Measurements from ENCODE around the gene CAMTA1.

Gene CAMTA1

DNA sequence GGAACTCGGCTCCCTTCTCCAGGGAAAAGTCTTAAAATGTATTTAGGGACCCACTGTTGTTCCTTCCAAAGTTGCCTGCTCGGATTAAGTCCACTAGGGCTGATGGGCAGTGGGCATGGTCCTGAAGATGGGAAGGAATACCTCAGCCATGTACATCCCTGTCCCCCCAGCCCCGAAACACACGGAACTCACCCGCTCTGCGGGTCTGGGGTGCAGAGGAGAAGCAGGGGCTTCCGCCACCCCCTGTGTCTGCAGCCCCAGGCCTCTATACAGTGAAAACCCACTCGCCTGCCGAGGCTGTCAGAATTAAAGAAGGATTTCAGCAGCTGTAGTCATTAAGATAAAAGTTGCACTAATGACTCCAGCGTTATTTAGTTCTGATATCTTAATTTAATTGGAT lies 773.2 kb downstream of the CAMTA1 start:
- DNase-seq (ENCODE audit: low spot score), result no peak

DNA sequence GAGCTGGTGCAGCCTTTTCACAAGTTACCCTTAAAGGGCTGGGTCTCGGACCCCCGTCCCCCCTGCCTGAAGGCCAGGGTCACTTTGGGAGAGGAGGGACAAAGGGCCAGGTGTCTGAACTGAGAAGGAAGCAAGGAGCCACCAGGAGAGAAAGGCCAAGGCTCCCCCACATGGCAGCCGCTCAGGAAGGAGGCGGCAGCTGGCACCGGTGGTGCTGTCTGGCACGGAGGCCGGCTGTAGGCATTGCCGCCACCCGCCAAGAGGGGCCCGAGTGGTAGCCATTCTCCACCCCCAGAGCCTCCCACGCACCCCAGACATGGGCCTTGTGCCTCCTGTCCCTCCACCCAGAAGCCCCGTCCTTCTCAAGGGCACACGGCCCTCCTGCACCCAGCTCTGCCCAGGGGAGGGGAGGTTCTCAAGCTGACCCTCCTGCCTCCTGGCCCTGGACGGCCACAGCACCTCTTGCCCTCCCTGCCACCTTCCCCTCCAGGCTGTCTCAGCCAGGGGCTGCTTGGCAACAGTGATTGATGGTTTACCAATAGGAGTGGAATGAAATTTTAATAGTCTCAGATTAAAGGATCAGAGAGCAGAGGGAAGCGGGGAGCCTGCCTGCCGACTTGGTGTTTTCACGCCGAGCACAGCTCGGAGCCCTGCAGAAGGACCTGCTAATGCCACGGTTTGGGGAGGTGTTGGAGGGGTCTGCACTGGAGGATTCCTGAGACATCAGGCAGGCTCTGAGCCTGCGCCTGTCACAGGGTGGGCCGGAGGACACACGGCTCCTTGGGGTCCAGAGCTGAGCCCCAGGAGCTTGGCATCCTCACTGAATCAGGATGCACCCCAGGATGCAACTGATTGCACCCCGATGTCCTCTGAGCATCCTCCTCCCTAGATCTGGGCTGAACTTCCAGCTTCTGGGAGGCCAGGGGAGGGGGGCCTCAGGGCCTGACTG lies 773.9 kb downstream of the CAMTA1 start:
- DNase-seq (ENCODE audit: low spot score), result no peak

DNA sequence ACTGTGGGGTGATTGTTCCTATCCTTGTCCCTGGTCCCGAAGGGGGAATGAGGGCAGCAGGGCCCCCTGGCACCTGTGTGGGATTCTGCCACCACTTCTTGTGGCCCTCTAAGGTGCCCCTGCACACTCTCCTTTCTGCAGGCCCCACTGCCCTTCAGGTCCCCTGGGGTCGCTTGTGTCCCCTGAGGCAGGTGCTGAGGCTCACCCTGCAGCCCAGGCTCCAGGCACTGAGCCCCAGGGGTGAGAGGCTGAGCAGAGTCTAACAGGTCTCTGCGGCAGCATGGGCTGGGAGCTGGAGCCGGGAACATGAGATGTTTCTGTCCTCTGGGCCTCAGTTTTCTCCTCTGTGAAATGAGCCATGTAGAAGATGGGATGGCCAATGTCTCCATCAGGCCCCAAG lies 774.9 kb downstream of the CAMTA1 start:
- DNase-seq (ENCODE audit: low spot score), result no peak

DNA sequence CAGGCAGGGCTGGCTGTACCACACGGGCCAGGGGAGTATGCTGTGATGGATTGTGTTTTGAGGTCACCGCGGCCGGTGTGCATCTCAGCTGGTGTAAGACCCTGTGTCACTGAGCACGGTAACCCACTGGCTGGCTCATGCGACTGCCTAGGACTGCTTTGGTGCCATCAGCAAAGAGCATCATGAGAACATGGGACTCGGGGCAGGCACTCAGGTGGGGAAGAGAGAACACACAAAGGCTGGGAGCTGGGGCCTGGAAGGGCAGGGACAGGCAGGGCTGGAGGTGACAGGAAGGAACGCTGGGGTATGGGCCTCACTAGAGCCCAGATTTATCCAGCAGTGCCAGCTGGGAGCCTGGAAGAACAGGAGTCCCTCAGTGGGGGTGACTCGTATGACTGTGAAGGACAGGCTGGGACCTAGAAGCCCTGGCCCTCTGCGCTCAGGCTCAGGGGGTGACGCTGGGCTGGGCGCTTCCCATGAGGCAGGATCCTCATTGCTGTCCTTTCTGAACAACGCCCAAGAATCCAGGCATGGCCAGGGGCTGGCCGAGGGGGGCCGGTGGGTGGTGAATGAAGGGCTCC lies 775.4 kb downstream of the CAMTA1 start:
- DNase-seq (ENCODE audit: low spot score), result no peak

DNA sequence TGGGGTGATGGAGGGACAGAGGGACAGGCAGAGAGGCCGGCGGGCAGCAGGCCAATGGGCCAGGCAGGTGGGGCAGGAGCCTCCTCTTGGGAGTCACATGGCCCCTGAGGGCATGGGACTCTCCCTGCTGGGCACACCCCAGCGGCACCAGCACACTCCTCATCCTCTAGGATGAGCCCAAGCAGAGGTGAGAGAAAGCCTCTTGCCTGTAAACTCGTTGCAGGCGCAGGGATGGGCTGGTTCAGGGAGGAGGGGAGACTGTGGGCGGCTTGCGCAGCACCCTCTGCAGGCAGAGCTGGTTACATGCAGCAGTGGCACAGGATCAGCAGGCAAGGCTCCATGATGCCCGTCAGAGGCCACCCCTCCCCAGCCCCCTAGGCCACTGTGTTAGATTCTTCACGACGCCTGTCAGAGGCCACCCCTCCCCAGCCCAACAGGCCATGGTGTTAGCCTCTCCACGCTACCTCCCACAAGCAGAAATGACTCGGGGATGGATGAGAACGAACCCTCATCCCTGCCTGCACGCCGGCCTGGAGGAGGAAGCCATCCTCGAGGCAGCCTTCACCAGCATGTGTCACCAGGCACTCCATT lies 776.2 kb downstream of the CAMTA1 start:
- no peak for DNase-seq (ENCODE audit: low spot score)

DNA sequence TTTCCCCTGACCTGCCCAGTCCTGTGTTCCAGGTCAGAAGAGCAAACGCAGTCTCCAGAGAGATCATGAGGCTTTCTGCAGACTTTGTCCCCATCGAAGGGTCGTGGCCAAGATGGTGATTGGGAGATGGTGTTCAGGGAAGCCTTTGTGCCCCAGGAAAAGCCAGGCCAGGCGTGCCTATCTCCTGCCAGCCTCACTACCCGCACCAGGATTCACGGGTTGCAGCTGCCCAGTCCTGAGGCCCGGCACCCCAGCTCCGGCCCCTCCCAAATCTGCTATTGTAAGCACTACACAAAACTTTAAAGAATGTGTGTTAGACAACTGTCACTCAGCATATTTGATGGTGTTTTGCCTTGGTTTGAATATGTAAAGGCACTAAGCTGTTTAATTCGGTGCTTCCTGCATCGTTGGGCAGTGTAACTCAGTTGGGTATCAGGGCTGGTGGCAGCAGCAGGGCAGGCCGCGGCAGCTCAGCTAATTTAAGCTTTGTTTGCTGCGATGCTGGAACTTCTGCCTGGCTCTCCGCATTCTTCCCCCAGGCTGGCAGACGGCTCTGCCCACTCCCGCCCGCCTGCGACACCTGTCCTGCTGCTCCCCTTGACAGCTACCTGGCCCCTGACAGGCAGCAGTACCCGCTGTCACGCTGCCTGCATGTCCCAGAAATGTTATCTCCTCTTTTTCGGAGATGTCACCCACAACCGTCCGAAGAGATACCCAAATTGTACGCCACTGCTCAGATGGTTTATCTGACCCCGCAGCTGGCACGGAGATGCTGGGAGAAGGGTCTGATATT lies 776.9 kb downstream of the CAMTA1 start:
- no peak for DNase-seq (ENCODE audit: low spot score)

DNA sequence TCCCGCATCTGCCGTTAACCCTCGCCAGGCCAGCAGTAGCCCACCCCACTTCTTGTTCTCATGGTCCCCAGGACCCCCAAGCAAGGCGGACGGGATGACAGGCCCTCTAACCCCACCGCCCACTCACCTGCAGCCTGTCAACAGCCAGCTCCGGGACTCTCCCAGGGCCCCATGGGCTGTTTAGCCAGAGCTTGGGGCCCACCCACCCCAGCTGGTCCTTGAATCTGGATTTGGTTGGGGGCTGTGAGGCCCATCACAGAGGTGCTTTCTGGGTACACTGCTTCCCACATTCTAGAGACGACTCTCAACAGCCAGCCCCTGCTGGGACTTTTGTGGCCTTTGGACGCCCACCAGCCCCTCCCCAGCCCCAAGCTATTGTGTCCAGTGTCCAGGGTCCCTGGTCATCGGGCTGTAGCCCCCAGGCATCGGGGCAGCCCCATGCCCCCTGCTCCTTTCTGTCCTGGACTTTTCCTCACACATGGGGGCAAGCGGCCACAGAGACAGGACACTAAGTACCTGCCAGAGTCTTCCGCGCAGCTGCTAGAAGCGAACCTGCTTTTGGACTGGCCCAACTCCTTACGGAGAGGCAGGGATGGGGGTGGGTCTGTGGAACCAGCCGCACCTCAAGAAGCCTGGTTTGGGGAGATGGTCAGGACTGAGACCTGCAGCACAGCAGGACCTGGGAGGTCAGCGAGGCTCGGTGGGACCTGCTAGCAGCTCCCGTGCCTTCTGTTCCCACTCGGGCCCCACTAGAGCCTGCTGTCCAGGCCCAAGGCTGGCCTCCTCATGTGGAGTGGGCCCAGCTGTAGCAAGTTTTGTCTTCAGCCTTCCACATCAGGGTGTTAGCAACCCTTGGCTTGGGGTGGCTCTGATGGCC lies 777.7 kb downstream of the CAMTA1 start:
- DNase-seq (ENCODE audit: low spot score), result no peak

DNA sequence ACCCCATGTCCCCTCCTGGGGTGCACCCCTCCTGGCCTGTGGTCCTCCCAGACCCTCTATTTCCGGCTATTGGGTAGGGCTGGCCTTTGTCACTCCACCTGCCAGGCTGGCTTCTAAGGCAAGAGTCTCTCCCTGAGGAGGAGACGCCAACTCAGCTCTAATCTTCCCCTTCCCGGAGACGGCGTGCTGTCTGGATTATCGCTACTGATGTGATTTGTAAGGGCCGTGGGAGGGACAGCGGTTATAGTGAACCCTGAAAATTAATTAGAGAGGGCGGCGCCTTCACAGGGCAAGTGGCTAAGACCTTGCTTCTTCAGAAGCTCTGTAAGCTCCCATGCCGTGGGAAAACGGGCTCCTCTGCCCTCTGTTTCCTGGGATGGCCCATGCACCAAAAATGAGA lies 778.9 kb downstream of the CAMTA1 start:
- DNase-seq (ENCODE audit: low spot score), result no peak

DNA sequence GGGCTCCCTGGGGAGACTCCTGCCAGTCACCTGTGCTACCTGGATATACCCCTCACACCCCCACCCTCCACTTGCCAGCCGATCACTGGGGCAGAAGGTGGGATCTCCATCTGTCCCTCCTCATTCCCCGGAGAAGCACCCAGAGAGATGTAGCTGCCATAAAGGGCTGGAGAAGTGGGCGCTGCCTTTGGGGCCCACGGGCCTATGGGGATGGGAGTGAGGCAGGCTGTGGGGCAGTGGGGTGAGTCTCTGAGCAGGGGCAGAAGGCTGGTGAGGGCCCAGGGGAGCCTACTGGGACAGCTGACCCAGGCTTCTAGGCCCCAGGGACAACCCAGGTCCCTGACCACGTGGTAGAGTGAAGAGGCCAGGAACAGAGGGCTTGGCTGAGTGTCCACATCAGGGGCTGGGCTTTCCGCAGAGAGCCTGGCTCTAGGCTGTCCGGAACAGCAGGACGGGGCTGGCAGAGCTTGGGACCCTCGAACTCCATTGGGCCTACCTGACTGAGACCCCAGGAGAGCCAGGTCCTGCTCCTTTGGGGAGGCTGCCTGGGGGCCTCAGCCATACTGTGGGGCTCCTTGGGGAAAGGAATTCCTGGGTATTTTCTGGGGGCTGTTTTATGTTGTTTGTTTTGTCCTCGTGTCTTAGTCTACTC lies 780.0 kb downstream of the CAMTA1 start:
- DNase-seq (ENCODE audit: low spot score), result no peak

DNA sequence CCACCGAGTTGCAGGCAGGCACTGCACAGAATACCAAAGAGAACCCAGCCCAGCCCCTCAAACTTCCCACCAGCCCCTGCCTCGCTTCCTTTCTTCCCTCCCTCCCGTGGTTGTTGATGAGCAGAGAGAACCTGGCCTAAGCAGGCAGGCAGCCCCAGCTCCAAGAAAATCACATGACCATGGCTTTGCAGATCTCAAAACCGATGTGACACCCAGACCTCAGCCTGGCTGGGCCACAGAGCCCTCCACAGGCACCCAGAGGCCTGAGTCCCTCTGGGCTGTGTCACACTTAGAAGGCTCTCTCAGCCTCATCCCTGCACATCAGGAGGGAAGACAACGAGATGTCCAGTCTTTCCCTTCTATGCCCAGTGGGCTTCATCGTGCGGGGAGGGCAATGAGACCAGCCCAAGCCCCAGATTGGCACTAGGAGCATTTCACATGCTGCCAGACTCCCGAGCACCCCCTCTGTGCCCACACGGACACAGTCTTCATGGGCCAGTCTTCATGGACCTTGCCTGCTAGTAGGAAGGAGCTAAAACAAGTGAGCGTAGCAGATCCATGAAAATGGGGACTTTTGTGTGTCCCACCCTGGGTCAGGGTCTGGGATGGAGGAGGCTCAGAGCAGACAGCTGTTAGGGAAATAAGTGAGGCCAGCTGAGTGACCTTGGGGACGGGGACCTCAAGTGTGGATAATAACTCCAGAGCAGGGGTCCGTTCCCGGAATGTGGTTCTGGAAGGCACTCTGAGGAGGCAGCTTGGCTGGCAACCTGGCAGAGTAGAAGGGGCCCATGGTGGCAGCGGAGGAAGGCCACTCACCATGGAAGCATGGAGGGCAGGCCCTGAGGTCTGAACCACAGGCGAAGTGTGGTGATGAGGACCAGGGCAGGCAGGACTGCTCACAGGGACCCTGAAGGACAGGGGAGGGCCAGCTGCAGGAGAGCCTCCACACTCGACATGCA lies 781.4 kb downstream of the CAMTA1 start:
- DNase-seq (ENCODE audit: low spot score), result no peak

DNA sequence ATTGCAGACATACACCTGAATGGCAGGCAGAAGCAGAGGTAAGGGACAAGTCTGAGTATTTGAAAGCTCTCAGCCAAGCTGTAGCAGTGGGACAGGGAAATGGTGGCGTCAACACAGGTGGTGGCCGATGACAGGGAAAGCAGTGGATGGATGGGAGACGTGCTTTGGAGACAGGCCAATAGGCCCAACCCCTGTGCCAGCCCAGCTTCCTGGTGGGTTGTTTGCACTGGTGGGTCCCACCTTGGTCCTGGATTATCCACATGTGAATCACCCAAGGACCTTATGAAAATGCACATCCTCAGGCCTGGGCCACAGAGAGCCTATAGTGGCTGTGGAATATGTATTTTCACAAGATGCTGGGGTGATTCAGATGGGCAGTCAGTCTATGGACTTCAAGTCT lies 782.1 kb downstream of the CAMTA1 start:
- DNase-seq (ENCODE audit: low spot score), result no peak

DNA sequence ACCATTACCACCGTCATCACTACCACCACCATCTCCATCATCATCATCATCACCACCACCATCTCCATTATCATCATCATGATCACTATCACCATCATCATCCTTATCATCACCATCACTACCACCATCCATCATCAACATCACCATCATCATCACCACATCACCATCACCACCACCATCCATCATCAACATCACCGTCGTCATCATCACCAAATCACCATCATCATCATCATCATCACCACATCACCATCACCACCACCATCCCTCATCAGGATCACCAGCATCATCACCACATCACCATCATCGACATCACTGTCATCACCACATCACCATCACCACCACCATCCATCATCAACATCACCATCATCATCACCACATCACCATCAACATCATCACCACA lies 782.8 kb downstream of the CAMTA1 start:
- no peak for DNase-seq (ENCODE audit: low spot score)

DNA sequence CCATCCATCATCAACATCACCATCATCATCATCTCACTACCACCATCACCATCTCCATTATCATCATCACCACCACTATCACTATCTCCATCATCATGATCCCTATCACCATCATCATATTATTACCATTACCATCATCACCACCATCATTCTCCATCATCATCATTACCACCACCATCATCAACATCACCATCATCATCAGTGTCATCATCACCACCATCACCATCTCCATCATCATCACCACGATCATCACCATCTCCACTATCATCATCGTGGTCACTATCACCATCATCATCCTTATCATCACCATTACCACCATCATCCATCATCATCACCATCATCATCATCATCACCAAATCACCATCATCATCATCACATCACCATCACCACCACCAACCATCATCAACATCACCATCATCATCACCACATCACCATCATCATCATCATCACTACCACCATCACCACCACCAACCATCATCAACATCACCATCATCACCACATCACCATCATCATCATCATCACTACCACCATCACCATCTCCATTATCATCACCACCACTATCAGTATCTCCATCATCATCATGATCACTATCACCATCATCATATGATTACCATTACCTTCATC lies 783.8 kb downstream of the CAMTA1 start:
- no peak for DNase-seq (ENCODE audit: low spot score)

DNA sequence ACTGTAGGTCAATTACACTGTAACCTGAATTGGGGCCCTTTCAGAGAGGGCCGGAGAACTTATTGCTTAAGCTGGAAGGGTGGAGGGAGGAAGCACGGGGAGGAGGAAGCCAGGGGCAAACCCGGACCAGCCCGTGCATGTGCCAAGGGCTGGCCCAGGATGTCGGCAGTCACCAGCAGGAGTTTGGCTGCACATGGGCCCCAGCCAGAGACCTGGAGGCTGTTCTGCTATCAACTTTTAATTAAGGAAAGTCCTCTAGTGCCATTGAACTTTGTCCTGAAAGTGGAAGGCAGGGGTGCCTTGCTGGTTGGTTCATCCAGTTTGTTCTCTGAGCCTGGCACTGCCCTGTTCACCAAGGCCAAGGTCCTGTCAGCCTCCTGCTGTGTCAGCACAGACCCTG lies 785.1 kb downstream of the CAMTA1 start:
- no peak for DNase-seq (ENCODE audit: low spot score)

DNA sequence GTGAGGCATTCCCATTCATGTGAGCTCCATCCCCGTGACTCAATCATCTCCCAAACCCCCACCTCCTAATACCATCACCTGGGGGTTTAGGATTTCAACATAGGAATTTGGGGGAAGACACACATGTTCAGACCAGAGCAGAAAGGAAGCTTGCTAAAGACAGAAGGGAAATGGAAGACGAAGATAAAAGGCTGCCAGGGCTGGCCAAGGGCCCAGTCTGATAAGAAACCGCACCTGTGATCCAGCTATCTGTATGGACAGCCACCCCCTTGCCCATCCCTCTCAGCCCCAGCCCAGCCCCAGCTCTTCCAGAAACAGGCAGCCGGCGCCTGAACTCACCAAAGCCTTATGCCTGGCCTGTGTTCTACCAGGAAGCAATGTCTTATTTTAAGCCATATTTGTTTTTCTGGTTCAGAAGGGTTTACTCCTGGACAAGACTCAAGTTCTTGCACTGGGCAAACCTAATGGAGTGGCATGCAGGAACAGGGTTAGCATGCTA lies 787.4 kb downstream of the CAMTA1 start:
- DNase-seq (ENCODE audit: low spot score), result no peak

DNA sequence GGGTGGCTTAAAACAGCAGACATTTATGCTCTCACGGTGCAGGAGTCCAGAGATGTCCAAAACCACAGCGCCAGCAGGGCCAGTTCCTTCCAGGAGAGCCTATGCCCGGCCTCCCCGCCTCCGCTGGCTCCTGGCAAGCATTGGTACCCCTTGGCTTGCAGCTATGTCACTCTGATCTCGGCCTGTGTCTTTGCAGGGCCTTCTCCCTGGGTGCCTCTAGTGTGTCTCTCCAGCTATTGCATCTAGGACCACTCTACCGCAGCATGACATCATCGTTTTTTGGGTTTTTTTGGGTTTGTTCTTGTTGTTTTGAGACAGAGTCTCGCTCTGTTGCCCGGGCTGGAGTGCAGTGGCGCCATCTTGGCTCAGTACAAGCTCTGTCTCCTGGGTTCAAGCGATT lies 788.2 kb downstream of the CAMTA1 start:
- no peak for DNase-seq (ENCODE audit: low spot score)

DNA sequence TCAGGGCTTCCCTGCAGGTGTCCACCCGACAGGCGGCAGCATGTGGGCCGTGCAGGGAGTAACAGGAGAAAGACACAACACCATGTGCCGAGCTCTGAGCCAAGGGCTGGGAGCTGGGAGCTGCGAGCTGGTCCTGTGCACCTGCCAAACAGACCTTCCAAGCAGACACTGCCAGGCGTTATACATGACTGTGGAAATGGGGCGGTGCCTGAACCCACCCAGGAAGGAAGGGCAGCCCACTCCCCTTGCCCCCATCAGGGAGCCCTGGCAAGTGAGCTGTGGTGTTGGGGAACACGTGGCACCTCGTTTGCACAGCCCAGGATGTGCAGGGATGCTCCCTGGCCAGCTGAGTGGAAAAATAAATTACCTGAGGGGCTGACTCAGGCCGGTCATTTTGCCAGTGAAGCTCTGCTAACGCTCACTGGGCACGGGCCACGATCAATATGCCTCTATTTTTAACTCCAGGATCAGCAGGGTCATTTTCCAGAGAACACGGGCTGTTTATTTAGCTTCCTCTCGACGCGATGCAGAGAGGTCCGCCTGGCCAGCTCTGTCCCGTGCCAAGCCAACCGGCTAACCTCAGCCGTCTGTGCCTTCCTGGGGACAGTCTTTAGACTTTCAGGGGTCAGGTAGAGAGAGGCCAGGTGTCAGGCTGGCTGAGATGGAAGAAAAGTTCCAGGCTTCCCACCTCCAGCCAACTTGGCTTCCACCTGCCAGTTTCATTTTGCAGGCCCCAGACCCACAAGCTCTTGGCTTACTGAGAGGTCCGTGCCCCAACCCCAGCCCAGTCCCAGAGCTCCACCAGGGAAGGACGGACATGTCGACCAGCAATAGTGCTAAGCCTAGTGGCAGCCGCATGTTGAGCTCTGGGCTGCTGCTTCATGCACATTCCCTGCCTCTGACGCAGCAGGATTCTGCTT lies 789.1 kb downstream of the CAMTA1 start:
- DNase-seq (ENCODE audit: low spot score), result no peak

DNA sequence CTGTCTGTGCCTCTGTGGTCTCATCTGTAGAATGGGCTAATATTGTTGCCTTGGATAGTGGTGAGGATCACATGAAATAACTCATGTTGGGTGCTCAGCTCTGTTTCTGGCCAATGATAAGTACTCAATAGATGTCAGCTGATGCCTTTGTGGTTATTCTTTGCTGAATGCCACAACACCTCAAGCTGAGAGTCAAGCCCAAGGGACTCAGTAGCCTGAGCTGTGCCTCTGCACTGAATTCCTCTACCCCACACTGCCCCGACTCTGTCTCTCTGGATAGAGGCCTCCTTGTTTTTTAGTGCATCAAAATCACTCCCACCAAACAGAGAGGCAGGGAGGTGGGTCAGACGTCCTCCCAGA lies 789.8 kb downstream of the CAMTA1 start:
- DNase-seq (ENCODE audit: low spot score), result no peak
